ENCODE measurements around the gene CLCN7.
"Not testable (repeated sequence)": the region's sequence is repeated elsewhere in the genome, so short reads cannot be mapped to it uniquely, and the experiment has no call there.

CLCN7 gene

GRCh38 chr16:1443403-1443973 is 31.3 kb downstream of the CLCN7 start:
- no peak for DNase-seq

GRCh38 chr16:1442697-1443096 is 32.1 kb downstream of the CLCN7 start:
- no peak for DNase-seq

- DNase-seq = no peak
Observed at GRCh38 chr16:1441391-1441829, 33.4 kb downstream of the CLCN7 start.

- DNase-seq = not testable (repeated sequence)
Observed at GRCh38 chr16:1439699-1440074, 35.1 kb downstream of the CLCN7 start.

GRCh38 chr16:1439058-1439698 is 35.6 kb downstream of the CLCN7 start:
- no peak for DNase-seq

- DNase-seq = no peak
Observed at GRCh38 chr16:1438229-1439057, 36.4 kb downstream of the CLCN7 start.

GRCh38 chr16:1437606-1438005 is 37.2 kb downstream of the CLCN7 start:
- DNase-seq = no peak

- DNase-seq = no peak
Observed at GRCh38 chr16:1436731-1437355, 38.0 kb downstream of the CLCN7 start.

GRCh38 chr16:1435921-1436697 is 38.7 kb downstream of the CLCN7 start:
- DNase-seq = no peak

GRCh38 chr16:1434644-1435592 is 39.9 kb downstream of the CLCN7 start:
- DNase-seq = no peak

GRCh38 chr16:1433756-1434155 is 41.1 kb downstream of the CLCN7 start:
- no peak for DNase-seq

- DNase-seq = no peak
Observed at GRCh38 chr16:1433263-1433560, 41.6 kb downstream of the CLCN7 start.

GRCh38 chr16:1432388-1433262 is 42.2 kb downstream of the CLCN7 start:
- DNase-seq = no peak

GRCh38 chr16:1431497-1432270 is 43.1 kb downstream of the CLCN7 start:
- DNase-seq = no peak

- peak; percentile 27 for DNase-seq
Observed at GRCh38 chr16:1430759-1431496, 43.9 kb downstream of the CLCN7 start, which contains the start of gene PERCC1. PERCC1 (plus strand) TSS chr16:1431078; CDS start chr16:1432594, 1,516 bp downstream.

- DNase-seq = no peak
Observed at GRCh38 chr16:1430214-1430758, 44.5 kb downstream of the CLCN7 start.

- DNase-seq = no peak
Observed at GRCh38 chr16:1429631-1430030, 45.2 kb downstream of the CLCN7 start.

GRCh38 chr16:1429012-1429411 is 45.8 kb downstream of the CLCN7 start:
- DNase-seq = no peak

GRCh38 chr16:1428511-1428910 is 46.3 kb downstream of the CLCN7 start:
- DNase-seq = no peak
